Liver (tissue), 9 donors: ENCODE data around the gene PCDH9. TPM values are rescaled to one million over a fixed set of nuclear protein-coding genes. Genes with fewer than 3 reads are reported as not detected.

Source experiments
- DNase-seq: peaks from one replicate; pipeline ENCODE4 v3.0.0-alpha.2; 2017; ENCODE audit warnings: low spot score
- H3K27ac ChIP-seq, 2 donors: one replicate each; pipeline ENCODE4 v1.7.0; 2013; ENCODE audit warnings: inconsistent platforms in 2 of 2, low read length in 2 of 2, control low read depth in 1 of 2, low read depth in 1 of 2, mild to moderate bottlenecking in 1 of 2
- H3K27me3 ChIP-seq, 4 donors: one replicate each; pipeline versions ENCODE4 v1.6.1 to v1.7.0; 2013; ENCODE audit warnings: low read length in 3 of 4, inconsistent platforms in 1 of 4, mild to moderate bottlenecking in 1 of 4, moderate library complexity in 1 of 4; ENCODE audit not compliant: control insufficient read depth in 4 of 4, insufficient read depth in 4 of 4
- H3K36me3 ChIP-seq, 4 donors: one replicate each; pipeline versions ENCODE4 v1.6.1 to v1.7.0; 2013; ENCODE audit warnings: low read length in 3 of 4, mild to moderate bottlenecking in 3 of 4, low read depth in 1 of 4, moderate library complexity in 1 of 4; ENCODE audit not compliant: control insufficient read depth in 4 of 4, insufficient read depth in 3 of 4
- H3K4me1 ChIP-seq, 4 donors: one replicate each; pipeline versions ENCODE4 v1.6.1 to v1.7.0; 2013; ENCODE audit warnings: low read length in 3 of 4, mild to moderate bottlenecking in 3 of 4, moderate library complexity in 1 of 4; ENCODE audit not compliant: control insufficient read depth in 4 of 4, insufficient read depth in 4 of 4
- H3K4me3 ChIP-seq, 3 donors: one replicate each; pipeline versions ENCODE4 v1.6.1 to v1.7.0; 2013; ENCODE audit warnings: low read length in 3 of 3, control low read depth in 1 of 3, low read depth in 1 of 3, mild to moderate bottlenecking in 1 of 3
- H3K9ac ChIP-seq, 2 donors: one replicate each; pipeline ENCODE4 v1.7.0; 2013; ENCODE audit warnings: low read length in 2 of 2, mild to moderate bottlenecking in 2 of 2, moderate library complexity in 2 of 2, control low read depth in 1 of 2, low read depth in 1 of 2
- H3K9me3 ChIP-seq, 4 donors: one replicate each; pipeline versions ENCODE4 v1.6.1 to v1.7.0; 2013; ENCODE audit warnings: low read length in 3 of 4; ENCODE audit not compliant: control insufficient read depth in 4 of 4
- EGR1 ChIP-seq, 2 donors: IDR thresholded peaks; 2 replicates each; pipeline ENCODE4 v1.6.1; 2016 to 2018; ENCODE audit warnings: antibody characterized with exemption in 2 of 2, low read depth in 2 of 2
- FOXA1 ChIP-seq: IDR thresholded peaks from 2 replicates; pipeline ENCODE4 v1.6.1; 2016; ENCODE audit warnings: antibody characterized with exemption
- FOXA2 ChIP-seq: IDR thresholded peaks from 2 replicates; pipeline ENCODE4 v1.6.1; 2016; ENCODE audit warnings: antibody characterized with exemption
- GABPA ChIP-seq, 2 donors: IDR thresholded peaks in 1 of 2; conservative IDR thresholded peaks in 1 of 2; 2 replicates each; pipeline ENCODE4 v1.6.1; 2016; ENCODE audit warnings: antibody characterized with exemption in 2 of 2, mild to moderate bottlenecking in 1 of 2, moderate library complexity in 1 of 2
- HNF4A ChIP-seq, 2 donors: conservative IDR thresholded peaks; 2 replicates each; pipeline ENCODE4 v1.6.1; 2016; ENCODE audit warnings: antibody characterized with exemption in 2 of 2, mild to moderate bottlenecking in 2 of 2
- JUND ChIP-seq, 2 donors: IDR thresholded peaks; 2 replicates each; pipeline ENCODE4 v1.6.1; 2016; ENCODE audit warnings: antibody characterized with exemption in 2 of 2
- RAD21 ChIP-seq, 2 donors: IDR thresholded peaks; 2 replicates each; pipeline ENCODE4 v1.6.1; 2016; ENCODE audit warnings: antibody characterized with exemption in 2 of 2, mild to moderate bottlenecking in 2 of 2
- RXRA ChIP-seq, 2 donors: IDR thresholded peaks; 2 replicates each; pipeline ENCODE4 v1.6.1; 2017 to 2018; ENCODE audit warnings: antibody characterized with exemption in 2 of 2, mild to moderate bottlenecking in 1 of 2
- TAF1 ChIP-seq: conservative IDR thresholded peaks from 2 replicates; pipeline ENCODE4 v1.6.1; 2016; ENCODE audit warnings: antibody characterized with exemption, mild to moderate bottlenecking
- YY1 ChIP-seq: IDR thresholded peaks from 2 replicates; pipeline ENCODE4 v1.6.1; 2016; ENCODE audit warnings: antibody characterized with exemption, mild to moderate bottlenecking
- WGBS: extraction: QIAGEN DNeasy Blood & Tissue Kit; methylation state at CpG from one replicate; pipeline ENCODE4 v1.1.7; 2013; 5-methylcytosine and 5-hydroxymethylcytosine counted together
- polyA plus RNA-seq, 2 donors: library from polyadenylated mRNA; stranded (reverse) in 1 of 2; unstranded in 1 of 2; fragments of 200-250 nt in 1 of 2; fragments of >200 nt in 1 of 2; fragmentation: Nextera tagmentation in 1 of 2; extraction: Ambion mirVana in 1 of 2; gene quantifications; one replicate each; pipeline versions ENCODE4 v1.2.1 to v1.2.3, GENCODE V29; 2013 to 2015
- total RNA-seq, 2 donors: library from RNA; depleted of rRNA; stranded (reverse); fragments of >200 nt; gene quantifications; one replicate each; pipeline ENCODE4 v1.2.3, GENCODE V29; 2014
- TF ChIP-seq, protein P1 (sequence below): fragments of 150-350 bp; IDR thresholded peaks from 2 replicates; pipeline ENCODE4 v1.5.1; 2017; ENCODE audit warnings: improper control_type of control experiment, low read depth, low read length; ENCODE audit not compliant: missing input control
- TF ChIP-seq, protein P2 (sequence below): IDR thresholded peaks from 2 replicates; pipeline ENCODE4 v1.6.1; 2016; ENCODE audit warnings: antibody characterized with exemption
- TF ChIP-seq, protein P3 (sequence below): IDR thresholded peaks from 2 replicates; pipeline ENCODE4 v1.6.1; 2016; ENCODE audit warnings: antibody characterized with exemption
- TF ChIP-seq, protein P4 (sequence below): IDR thresholded peaks from 2 replicates; pipeline ENCODE4 v1.6.1; 2016; ENCODE audit warnings: antibody characterized with exemption, mild to moderate bottlenecking
- TF ChIP-seq, protein P5 (sequence below): IDR thresholded peaks from 2 replicates; pipeline ENCODE4 v1.6.1; 2016; ENCODE audit warnings: antibody characterized with exemption
- donor health status: healthy.
- donor health status: healthy.
- donor health status: healthy.
- donor health status: healthy.
- donor health status: healthy.

The PCDH9 gene
- total and polyA plus RNA-seq, 4 donors: 0.90 to 4.0 (median 2.2) TPM

DNA sequence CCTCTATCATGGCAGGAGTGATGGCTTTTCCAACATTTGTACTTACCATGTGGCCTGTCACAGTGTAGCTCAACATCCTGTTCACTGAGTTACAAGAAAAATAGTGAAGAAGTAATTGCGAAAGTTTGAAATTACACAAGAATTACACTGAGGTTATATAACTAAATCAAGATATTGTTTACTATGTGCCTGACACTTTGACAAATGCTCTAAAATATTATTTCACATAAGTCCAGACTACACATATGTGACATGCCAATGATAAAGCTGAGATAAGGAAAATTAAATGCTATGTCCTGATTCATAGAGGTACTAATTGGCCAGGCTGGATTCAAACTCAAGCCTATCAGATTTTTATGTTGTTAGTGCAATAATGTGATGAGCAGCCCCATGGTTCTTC, 451.7 kb downstream of the PCDH9 start:
- Histone ChIP-seq H3K4me1 (no peaks in the 10 kb centered on the region), H3K4me3 (no peak overlapping the region), H3K9ac (no peak overlapping the region), H3K27ac (no peak overlapping the region), H3K36me3 (no peaks in the 10 kb centered on the region), H3K9me3 (no peaks in the 10 kb centered on the region), H3K27me3 (no peaks in the 10 kb centered on the region)
- DNase-seq: no peak
- TF ChIP-seq, protein P1, sequence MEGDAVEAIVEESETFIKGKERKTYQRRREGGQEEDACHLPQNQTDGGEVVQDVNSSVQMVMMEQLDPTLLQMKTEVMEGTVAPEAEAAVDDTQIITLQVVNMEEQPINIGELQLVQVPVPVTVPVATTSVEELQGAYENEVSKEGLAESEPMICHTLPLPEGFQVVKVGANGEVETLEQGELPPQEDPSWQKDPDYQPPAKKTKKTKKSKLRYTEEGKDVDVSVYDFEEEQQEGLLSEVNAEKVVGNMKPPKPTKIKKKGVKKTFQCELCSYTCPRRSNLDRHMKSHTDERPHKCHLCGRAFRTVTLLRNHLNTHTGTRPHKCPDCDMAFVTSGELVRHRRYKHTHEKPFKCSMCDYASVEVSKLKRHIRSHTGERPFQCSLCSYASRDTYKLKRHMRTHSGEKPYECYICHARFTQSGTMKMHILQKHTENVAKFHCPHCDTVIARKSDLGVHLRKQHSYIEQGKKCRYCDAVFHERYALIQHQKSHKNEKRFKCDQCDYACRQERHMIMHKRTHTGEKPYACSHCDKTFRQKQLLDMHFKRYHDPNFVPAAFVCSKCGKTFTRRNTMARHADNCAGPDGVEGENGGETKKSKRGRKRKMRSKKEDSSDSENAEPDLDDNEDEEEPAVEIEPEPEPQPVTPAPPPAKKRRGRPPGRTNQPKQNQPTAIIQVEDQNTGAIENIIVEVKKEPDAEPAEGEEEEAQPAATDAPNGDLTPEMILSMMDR: no peak
- TF ChIP-seq, protein P2, sequence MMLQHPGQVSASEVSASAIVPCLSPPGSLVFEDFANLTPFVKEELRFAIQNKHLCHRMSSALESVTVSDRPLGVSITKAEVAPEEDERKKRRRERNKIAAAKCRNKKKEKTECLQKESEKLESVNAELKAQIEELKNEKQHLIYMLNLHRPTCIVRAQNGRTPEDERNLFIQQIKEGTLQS: no peak
- no peak for TF ChIP-seq RAD21 (IDR thresholded peaks at IDR 0.05)
- no peak for TF ChIP-seq FOXA1
- TF ChIP-seq RXRA (IDR thresholded peaks at IDR 0.05): no peak
- TF ChIP-seq FOXA2: no peak
- TF ChIP-seq, protein P3, sequence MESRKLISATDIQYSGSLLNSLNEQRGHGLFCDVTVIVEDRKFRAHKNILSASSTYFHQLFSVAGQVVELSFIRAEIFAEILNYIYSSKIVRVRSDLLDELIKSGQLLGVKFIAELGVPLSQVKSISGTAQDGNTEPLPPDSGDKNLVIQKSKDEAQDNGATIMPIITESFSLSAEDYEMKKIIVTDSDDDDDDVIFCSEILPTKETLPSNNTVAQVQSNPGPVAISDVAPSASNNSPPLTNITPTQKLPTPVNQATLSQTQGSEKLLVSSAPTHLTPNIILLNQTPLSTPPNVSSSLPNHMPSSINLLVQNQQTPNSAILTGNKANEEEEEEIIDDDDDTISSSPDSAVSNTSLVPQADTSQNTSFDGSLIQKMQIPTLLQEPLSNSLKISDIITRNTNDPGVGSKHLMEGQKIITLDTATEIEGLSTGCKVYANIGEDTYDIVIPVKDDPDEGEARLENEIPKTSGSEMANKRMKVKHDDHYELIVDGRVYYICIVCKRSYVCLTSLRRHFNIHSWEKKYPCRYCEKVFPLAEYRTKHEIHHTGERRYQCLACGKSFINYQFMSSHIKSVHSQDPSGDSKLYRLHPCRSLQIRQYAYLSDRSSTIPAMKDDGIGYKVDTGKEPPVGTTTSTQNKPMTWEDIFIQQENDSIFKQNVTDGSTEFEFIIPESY: no peak
- no peak for TF ChIP-seq GABPA (IDR thresholded peaks at IDR 0.05 in 1 of 2, conservative IDR thresholded peaks at IDR 0.05 in 1 of 2)
- WGBS: 55% methylated on average over 1 of the region's 1 CpG

DNA sequence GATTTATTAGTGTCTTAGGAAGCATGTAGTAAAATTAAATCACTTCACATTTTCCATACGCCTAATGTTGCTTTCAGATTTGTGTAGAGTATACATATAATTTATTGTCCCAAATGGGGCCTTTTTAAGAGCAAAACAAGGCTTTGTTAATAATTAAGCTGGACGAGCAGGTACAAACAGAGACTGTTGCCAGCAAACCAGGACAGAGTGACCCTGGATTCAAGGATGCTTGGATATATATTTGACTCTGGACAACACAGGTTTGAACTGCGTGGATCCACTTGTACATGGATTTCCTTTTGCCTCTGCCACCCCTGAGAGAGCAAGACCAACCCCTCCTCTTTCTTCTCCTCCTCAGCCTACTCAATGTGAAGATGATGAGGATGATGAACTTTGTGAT, 454.9 kb downstream of the PCDH9 start:
- WGBS: 36% methylated on average over 3 of the region's 3 CpGs
- H3K9me3 ChIP-seq: no peaks in the 10 kb centered on the region

DNA sequence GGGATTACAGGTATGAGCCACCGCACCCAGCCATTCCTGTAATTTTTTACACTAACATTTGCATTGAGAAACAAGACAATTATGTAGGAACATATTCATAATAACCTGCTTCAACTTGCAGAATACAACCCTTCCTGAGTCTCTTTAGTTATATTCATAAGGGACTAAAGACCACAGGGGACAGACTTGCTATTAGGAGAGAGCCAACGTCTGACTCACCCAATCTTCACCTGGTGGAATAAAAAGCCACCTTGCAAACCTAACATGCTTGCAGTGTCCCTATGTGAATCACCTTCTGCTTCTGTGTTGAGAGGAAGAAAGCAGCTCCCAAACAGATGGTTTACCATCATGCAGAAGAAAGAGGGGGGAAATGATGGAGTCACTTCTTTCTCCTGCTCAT, 456.1 kb downstream of the PCDH9 start:
- H3K9ac ChIP-seq: no peak overlapping the region
- 91% methylated on average over 2 of the region's 2 CpGs for WGBS
- H3K4me1 ChIP-seq: no peaks in the 10 kb centered on the region
- no peak overlapping the region for H3K4me3 ChIP-seq
- no peaks in the 10 kb centered on the region for H3K36me3 ChIP-seq
- no peak for DNase-seq
- H3K27ac ChIP-seq: no peak overlapping the region
- no peaks in the 10 kb centered on the region for H3K27me3 ChIP-seq
- no peaks in the 10 kb centered on the region for H3K9me3 ChIP-seq
- TF ChIP-seq, protein P4, sequence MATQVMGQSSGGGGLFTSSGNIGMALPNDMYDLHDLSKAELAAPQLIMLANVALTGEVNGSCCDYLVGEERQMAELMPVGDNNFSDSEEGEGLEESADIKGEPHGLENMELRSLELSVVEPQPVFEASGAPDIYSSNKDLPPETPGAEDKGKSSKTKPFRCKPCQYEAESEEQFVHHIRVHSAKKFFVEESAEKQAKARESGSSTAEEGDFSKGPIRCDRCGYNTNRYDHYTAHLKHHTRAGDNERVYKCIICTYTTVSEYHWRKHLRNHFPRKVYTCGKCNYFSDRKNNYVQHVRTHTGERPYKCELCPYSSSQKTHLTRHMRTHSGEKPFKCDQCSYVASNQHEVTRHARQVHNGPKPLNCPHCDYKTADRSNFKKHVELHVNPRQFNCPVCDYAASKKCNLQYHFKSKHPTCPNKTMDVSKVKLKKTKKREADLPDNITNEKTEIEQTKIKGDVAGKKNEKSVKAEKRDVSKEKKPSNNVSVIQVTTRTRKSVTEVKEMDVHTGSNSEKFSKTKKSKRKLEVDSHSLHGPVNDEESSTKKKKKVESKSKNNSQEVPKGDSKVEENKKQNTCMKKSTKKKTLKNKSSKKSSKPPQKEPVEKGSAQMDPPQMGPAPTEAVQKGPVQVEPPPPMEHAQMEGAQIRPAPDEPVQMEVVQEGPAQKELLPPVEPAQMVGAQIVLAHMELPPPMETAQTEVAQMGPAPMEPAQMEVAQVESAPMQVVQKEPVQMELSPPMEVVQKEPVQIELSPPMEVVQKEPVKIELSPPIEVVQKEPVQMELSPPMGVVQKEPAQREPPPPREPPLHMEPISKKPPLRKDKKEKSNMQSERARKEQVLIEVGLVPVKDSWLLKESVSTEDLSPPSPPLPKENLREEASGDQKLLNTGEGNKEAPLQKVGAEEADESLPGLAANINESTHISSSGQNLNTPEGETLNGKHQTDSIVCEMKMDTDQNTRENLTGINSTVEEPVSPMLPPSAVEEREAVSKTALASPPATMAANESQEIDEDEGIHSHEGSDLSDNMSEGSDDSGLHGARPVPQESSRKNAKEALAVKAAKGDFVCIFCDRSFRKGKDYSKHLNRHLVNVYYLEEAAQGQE: no peak
- TF ChIP-seq HNF4A (conservative IDR thresholded peaks at IDR 0.05): no peak
- no peak for TF ChIP-seq YY1
- no peak for TF ChIP-seq JUND (IDR thresholded peaks at IDR 0.05)
- TF ChIP-seq, protein P1: no peak
- TF ChIP-seq RAD21 (IDR thresholded peaks at IDR 0.05): no peak
- TF ChIP-seq, protein P5, sequence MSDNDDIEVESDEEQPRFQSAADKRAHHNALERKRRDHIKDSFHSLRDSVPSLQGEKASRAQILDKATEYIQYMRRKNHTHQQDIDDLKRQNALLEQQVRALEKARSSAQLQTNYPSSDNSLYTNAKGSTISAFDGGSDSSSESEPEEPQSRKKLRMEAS: no peak
- TF ChIP-seq FOXA1: no peak
- TF ChIP-seq GABPA (IDR thresholded peaks at IDR 0.05 in 1 of 2, conservative IDR thresholded peaks at IDR 0.05 in 1 of 2): no peak
- TF ChIP-seq TAF1: no peak

More for the DNA sequence above, 454.9 kb downstream of the PCDH9 start:
- Histone ChIP-seq H3K9ac (no peak overlapping the region), H3K4me1 (no peaks in the 10 kb centered on the region), H3K27me3 (no peaks in the 10 kb centered on the region), H3K4me3 (no peak overlapping the region), H3K27ac (no peak overlapping the region), H3K36me3 (no peaks in the 10 kb centered on the region)
- TF ChIP-seq RAD21 (IDR thresholded peaks at IDR 0.05) (peak in 1 of 2 donors; percentile 7), JUND (IDR thresholded peaks at IDR 0.05) (no peak), RXRA (IDR thresholded peaks at IDR 0.05) (peak in 1 of 2 donors; percentile 13), HNF4A (conservative IDR thresholded peaks at IDR 0.05) (peak in 1 of 2 donors; percentile 30), EGR1 (IDR thresholded peaks at IDR 0.05; ENCODE audit: low read depth in 2 of 2) (no peak), TAF1 (no peak)
- TF ChIP-seq, protein P2: no peak
- TF ChIP-seq, protein P5: no peak
- DNase-seq: no peak
